ENCODE results near the gene CDH23. TPM values are rescaled to one million over a fixed set of nuclear protein-coding genes. Genes with fewer than 3 reads are reported as not detected.

CDH23 gene
- total RNA-seq, 1 donor from 2014 or later, result not detected

GRCh38 chr10:71810048-71810750 is 413.5 kb downstream of the CDH23 start:
- H3K27me3 ChIP-seq (ENCODE audit: control insufficient read depth, insufficient read depth, low read length), result no peaks in the 10 kb centered on the region
- no peak overlapping the region for H3K4me3 ChIP-seq (ENCODE audit: low read depth, low read length)
- FAIRE-seq, result no peak
- DNase-seq (ENCODE audit: low read depth), result no peak
- H3K36me3 ChIP-seq (ENCODE audit: control insufficient read depth, insufficient read depth, low read length), result no peaks in the 10 kb centered on the region
- no peak for TF ChIP-seq CTCF (IDR thresholded peaks at IDR 0.05; ENCODE audit: insufficient read depth, low read length, severe bottlenecking)

- H3K4me3 ChIP-seq (ENCODE audit: low read depth, low read length), result no peak overlapping the region
- no peak for DNase-seq (ENCODE audit: low read depth)
- peaks cover 5% of the 10 kb centered on the region for H3K36me3 ChIP-seq (ENCODE audit: control insufficient read depth, insufficient read depth, low read length)
- TF ChIP-seq CTCF (IDR thresholded peaks at IDR 0.05; ENCODE audit: insufficient read depth, low read length, severe bottlenecking), result no peak
- no peaks in the 10 kb centered on the region for H3K27me3 ChIP-seq (ENCODE audit: control insufficient read depth, insufficient read depth, low read length)
- no peak for FAIRE-seq
Measured at GRCh38 chr10:71811351-71811750, 414.6 kb downstream of the CDH23 start.

GRCh38 chr10:71812016-71812912 is 415.5 kb downstream of the CDH23 start:
- H3K4me3 ChIP-seq (ENCODE audit: low read depth, low read length), result no peak overlapping the region
- H3K36me3 ChIP-seq (ENCODE audit: control insufficient read depth, insufficient read depth, low read length), result peaks cover 14% of the 10 kb centered on the region
- peak; percentile 94 for TF ChIP-seq CTCF (IDR thresholded peaks at IDR 0.05; ENCODE audit: insufficient read depth, low read length, severe bottlenecking)
- no peaks in the 10 kb centered on the region for H3K27me3 ChIP-seq (ENCODE audit: control insufficient read depth, insufficient read depth, low read length)
- DNase-seq (ENCODE audit: low read depth), result peak; percentile 26
- FAIRE-seq, result no peak

GRCh38 chr10:71812913-71813590 is 416.3 kb downstream of the CDH23 start:
- H3K36me3 ChIP-seq (ENCODE audit: control insufficient read depth, insufficient read depth, low read length), result peaks cover 21% of the 10 kb centered on the region
- FAIRE-seq (no peak), DNase-seq (ENCODE audit: low read depth) (no peak)
- TF ChIP-seq CTCF (IDR thresholded peaks at IDR 0.05; ENCODE audit: insufficient read depth, low read length, severe bottlenecking), result no peak
- H3K4me3 ChIP-seq (ENCODE audit: low read depth, low read length), result no peak overlapping the region
- H3K27me3 ChIP-seq (ENCODE audit: control insufficient read depth, insufficient read depth, low read length), result no peaks in the 10 kb centered on the region

GRCh38 chr10:71814922-71815411 is 418.2 kb downstream of the CDH23 start:
- Histone ChIP-seq H3K36me3 (ENCODE audit: control insufficient read depth, insufficient read depth, low read length) (peaks cover 37% of the 10 kb centered on the region), H3K27me3 (ENCODE audit: control insufficient read depth, insufficient read depth, low read length) (no peaks in the 10 kb centered on the region), H3K4me3 (ENCODE audit: low read depth, low read length) (no peak overlapping the region)
- no peak for FAIRE-seq
- TF ChIP-seq CTCF (IDR thresholded peaks at IDR 0.05; ENCODE audit: insufficient read depth, low read length, severe bottlenecking), result no peak
- DNase-seq (ENCODE audit: low read depth), result no peak
